GM18526 (cell line): ENCODE data around the gene DENND5A.

ENCODE experiments used
- POLR2A ChIP-seq: IDR thresholded peaks from 3 replicates; pipeline ENCODE4 v1.6.1; 2011; ENCODE audit not compliant: insufficient read length; ENCODE audit errors: extremely low read depth

The DENND5A gene

DNA sequence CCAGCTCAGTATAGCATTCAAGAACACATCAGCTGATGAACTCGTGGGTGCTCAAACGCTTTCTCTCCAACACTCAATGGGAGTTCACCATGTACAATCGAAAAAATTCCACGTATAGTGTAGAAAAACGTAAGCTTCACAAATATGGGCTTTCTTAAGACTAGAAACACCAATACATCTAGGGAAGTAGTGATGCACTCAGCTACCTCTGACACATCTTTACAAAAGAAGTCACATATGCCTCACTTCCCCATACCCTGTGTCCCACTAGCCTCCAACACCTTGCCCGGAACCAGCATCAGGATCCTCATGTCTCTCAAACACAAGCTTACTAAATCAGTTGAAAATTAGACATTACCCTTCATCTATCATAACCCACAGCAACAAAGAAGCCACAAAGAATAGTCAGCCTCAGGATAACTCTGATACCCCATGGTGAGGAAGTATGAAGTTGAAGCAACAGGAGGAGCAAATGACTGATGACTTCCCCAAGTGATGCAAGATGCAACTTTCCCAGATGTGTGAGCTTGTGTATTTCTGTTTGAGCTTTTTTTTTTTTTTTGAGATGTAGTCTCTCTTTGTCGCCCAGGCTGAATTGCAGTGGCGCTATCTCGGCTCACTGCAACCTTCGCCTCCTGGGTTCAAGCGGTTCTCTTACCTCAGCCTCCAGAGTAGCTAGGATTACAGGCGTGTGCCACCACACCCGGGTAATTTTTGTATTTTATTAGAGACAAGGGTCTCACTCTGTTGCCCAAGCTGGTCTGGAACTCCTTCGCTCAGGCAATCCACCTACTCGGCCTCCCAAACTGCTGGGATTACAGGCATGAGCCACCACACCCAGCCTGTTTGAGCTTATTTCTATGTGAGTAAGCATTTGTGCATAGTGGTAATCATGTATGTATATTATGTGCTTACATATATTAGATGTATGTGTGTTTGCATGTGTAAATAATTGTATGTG, 8.5 kb upstream of the DENND5A start:
- no peak for TF ChIP-seq POLR2A

DNA sequence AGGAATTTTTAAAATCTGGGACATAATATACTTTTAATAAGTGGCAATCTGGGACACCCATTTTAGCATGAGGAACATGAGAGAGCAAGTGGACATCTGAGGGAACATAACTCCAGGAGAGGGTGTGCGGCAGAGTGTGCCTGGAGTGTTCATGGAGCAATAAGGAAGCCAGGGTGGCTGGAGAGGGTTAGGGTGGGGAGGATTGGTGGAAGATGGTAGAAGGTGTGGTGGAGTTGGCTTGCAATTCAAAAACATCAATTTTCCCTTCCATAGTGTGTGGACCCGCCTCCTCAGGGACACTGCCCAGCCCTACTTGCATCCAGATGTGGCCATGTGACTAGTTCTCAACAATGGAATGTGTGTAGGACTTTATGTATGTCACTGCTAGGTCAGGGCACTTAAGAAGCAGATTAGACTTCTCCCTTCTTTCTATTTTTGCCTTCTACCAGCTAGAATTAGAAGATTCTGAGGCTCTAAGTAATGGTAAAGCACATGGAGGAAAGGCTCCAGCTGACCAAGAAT, 4.4 kb upstream of the DENND5A start:
- TF ChIP-seq POLR2A: no peak

DNA sequence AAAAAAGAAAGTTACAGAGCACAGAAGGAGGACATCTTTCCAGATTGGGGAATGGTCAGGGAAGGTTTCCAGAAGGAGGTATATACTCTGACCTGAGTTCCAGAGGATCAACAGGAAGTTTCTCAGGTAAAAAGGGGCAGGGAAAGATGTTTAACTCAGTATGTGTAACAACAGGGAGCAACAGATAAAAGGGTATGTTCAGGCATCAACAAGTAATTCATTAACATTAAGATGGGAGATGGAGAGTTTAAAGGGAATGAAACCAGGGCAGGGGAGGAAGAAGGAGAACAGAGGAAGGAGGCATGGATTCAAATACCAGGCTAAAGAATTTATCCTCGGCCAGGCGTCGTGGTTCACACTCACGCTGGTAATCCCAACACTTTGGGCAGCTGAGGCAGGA, 2.5 kb upstream of the DENND5A start:
- TF ChIP-seq POLR2A: no peak

DNA sequence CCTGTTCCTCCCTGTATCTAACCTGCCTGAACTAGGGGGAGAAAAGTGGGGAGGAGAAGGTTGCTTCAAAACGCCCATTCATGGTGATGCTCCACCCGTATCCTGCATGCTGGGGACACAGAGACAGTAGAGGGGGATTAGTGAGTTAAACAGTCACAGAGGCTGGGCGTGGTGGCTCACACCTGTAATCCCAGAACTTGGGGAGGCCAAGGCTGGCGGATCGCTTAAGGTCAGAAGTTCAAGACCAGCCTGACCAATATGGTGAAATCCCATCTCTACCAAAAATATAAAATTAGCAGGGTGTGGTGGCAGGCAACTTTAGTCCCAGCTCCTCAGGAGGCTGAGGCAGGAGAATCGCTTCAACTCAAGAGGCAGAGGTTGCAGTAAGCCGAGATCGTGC, 1.8 kb upstream of the DENND5A start:
- no peak for TF ChIP-seq POLR2A

DNA sequence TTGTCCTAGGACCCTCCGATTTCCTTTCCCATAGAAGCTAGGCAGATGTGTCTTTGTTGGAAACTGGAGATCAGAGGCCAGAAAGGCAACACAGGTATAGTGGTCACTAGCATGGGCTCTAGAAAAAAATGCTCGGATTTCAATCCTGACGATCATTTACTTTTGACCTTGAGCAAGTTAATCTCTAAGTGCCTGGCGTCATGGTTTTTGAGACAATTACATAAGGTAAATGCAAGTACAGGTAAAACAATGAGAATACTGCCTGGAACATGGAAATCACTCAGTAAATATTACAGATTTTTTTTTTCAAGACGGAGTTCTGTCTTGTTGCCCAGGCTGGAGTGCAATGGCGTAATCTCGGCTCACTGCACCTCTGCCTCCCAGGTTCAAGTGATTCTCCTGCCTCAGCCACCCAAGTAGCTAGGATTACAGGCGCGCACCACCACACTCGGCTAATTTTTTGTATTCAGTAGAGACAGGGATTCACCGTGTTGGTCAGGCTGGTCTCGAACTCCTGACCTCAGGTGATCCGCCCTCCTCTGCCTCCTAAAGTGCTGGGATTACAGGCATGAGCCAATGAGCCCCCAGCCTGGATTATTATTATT, 1.1 kb upstream of the DENND5A start:
- no peak for TF ChIP-seq POLR2A

DNA sequence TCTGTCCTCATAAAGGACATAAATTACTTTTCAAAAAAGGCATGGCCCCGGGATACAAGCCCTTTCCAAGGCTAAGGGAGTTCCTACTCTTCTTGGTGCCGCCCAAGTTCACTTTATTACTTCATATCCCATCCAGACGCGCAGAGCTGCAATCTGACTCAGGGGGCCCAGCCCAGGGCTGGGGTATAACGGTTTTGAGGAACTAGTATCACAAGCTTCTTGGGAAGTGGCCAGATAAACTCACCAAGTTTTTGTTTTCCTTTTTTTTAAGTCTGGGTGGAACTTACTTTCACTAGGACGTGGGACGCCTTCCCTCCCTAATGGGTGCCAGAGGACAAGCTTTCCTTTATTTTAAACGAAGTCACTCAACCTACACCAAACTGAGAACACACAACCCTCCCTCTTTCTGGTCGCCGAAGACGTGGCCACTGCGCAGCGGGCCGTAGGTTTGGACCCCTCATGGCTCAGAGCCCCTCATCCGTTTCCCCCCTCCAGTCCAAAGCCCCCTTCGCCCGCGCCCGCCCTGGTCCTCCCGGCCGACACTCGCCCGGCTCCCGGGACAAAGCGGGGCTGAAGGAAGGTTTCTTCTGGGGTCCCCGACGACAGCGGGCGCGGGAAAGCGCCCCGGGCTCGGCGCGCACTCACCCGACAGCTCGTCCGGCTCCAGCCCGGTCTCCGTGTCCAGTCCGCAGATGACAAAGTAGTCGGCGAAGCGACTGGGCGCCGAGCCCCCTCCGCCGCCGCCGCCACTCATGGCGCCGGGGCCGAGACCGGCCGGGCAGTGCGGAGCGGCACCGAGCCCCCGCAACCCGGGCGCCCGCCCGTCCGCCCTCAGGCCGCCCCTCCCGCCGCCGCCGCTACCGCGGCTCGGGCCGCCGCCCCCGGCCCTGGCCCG, 587 bp downstream of the DENND5A start:
- TF ChIP-seq POLR2A: no peak

DNA sequence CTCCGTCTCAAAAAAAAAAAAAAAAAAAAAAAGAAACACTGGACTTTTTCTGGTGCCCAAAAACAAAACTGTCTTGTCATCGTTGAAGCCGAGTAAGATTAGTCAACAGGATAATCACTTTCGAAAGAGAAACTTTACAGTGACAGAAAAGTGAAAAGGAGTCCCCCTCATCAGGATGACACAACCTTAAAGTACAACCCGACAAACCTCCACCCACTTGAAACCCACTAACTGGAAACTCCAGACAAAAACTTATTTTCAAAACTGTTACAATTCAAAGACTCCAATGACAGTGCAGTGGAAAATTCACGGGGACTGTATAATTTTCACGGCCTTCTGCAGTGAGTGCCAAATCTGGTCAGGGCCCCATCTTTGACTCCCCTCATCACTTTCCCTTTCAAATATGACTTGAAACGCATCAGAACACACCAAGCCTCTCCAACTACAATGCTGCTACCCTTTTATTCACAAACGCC, 1.3 kb downstream of the DENND5A start:
- no peak for TF ChIP-seq POLR2A

DNA sequence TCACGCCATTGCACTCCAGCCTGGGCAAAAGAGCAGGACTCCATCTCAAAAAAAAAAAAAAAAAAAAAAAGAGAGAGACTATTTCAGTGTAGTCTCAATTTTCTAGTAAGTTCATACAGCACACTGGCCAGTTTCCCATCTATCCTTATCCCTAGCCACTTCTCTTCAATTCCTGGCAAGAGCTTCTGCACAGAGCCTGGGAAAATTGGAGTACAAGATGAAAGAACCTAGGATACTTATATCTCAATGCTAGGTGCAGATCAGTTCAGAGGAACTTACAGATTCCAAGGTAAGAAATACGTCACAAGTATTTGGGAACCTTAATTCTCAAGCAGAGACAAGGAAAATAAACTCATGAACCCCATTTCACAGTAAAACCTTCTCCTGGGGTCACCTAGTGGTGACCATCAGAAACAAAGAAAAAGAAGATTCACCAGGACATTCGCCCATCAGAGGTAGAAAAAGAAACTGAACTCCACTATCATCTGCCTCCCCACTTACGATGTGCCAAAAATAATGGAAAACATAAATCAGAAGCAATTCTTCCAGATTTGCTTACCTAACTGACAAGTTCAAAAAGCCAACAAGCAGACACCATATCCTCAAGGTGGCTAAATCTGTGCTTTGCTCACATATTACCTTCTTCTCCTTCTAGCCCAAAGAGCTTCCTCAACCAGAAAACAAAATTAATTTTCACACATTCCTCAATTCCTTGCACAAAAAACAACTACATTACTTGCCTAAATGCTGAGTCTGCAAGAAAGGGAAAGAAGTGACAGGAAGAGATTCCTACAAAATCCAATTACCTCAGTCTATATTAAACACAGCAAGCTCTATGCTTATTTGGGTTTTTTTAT, 4.9 kb downstream of the DENND5A start:
- no peak for TF ChIP-seq POLR2A

DNA sequence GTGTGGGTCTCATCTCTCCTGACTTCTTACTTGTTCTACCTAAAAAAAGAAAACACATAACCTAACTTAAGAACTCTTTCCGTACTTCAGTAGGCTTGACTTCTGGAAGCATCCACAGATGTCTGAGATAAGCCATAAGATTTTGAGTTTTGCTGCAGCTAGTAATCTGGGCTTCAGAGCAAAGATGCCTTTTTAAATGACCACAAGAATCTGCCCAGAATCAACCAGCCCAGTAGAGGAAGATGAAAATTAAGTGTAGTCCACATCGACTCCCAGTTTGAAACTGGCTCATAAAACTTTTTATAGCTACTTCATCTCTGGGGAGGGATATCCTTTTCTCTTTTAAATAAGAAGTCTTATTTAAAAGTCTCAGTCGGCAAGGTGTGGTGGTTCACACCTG, 10.7 kb downstream of the DENND5A start:
- no peak for TF ChIP-seq POLR2A

DNA sequence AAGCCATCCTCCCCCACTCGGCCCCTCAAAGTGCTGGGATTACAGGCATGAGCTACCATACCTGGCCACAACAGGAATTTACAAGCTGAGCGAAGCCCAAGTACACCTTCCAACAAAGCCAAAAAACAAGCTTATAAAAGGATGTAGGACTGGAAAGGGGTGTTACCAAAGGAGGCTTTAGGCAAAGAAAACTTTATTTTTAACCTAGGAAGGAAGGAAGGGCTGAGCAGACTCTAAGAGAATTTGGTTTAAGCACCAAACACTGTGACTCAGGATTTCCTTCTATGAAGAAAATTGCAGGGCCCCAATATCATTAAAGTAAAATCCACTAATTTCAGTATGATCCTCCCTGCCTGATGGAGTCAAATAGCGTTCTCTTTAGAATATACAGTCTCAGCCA, 12.1 kb downstream of the DENND5A start:
- no peak for TF ChIP-seq POLR2A

DNA sequence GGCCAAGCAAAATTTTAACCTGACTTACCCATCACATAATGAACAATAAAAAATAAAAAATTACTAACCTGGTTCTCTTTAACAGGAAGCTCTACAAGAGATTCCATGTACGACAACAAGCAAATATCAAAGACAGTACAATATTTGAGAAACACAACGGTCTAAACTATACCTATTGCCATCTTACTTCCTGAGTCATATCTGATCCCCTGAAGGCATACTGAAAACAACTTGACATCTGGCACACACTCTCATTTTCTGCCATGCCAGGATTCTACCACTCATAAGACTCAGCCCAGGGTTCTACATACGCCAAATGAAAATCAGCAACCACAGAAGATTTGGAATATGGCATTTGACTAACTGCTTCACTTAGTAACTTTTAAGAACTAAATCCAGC, 13.8 kb downstream of the DENND5A start:
- no peak for TF ChIP-seq POLR2A

DNA sequence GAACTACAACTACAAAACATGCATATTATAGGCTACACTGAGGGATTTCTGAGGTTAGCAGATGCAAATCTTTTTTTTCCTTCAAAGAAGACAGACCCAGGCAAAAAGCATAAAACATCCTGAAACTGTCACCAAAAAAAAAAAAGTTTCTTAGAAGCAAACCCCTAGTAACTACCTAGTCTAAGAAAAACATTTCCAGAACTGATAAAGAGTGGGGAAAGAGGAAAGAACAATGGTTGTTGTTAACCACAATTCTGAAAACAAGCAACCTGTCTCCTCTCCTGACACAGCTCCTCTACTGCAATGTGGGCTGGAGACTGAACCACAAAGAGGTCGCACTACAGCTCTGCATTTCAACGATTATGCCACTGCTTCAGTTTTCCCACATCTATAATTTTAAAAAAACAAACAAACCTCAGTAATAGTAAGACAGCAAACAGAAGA, 15.0 kb downstream of the DENND5A start:
- TF ChIP-seq POLR2A: no peak

DNA sequence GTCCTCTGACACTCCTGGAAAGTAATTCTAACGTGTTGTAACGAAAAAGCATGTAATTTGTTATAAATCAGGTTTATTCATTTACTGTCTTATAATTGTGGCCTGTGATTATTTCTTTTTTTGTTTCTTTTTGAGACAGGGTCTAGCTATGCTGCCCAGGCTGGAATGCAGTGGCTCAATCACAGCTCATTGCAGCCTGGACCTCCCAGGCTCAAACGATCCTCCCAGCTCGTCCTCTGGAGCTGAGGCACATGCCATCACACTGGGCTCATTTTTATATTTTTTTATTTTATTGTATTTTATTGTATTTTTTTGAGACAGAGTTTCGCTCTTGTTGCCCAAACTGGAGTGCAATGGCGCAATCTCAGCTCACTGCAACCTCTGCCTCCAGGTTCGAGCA, 15.9 kb downstream of the DENND5A start:
- TF ChIP-seq POLR2A: no peak

DNA sequence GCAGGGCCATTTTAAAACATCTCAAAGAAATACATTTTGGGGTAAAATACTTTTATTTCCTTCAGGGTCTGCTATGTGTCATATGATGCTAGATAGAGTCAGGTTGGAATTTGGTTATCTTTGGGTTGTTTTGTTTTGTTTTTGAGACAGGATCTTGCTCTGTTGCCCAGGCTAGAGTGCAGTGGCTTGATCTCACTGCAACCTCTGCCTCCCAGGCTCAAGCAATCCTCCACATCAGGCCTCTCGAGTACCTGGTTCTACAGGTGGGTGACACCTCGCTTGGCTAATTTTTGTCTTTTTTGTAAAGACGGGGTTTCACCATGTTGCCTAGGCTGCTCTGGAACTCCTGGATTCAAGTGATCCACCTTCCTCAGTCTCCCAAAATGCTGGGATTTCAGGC, 17.3 kb downstream of the DENND5A start:
- no peak for TF ChIP-seq POLR2A
